ENCODE results near the gene SLC6A8. TPM values are rescaled to one million over a fixed set of nuclear protein-coding genes. Genes with fewer than 3 reads are reported as not detected.
"Not testable (repeated sequence)": the region's sequence is repeated elsewhere in the genome, so short reads cannot be mapped to it uniquely, and the experiment has no call there.

The SLC6A8 gene
- total RNA-seq, 1 donor from 2014 or later, result 23.2 TPM

- ATAC-seq, result no peak
- no peak for DNase-seq (ENCODE audit: low spot score)
Measured at GRCh38 chrX:153725039-153725831, 37.5 kb downstream of the SLC6A8 start.

DNA sequence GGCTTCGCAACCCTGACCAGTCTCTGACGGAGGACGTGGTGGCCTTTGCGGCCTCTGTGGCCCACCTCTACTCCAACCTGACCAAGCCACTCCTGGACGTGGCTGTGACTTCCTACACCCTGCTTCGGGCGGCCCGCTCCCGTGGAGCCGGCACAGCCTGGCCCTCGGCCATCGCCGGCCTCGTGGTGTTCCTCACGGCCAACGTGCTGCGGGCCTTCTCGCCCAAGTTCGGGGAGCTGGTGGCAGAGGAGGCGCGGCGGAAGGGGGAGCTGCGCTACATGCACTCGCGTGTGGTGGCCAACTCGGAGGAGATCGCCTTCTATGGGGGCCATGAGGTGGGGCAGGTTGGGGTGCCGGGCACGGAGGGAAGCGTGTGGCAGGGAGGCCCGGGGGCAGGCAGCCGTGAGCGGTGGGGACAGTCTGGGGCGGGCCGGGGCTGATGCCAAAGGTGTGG lies 38.1 kb downstream of the SLC6A8 start:
- DNase-seq (ENCODE audit: low spot score) (no peak), ATAC-seq (no peak)
- intact Hi-C loops (cut with DNase I), result no loop called here

More at GRCh38 chrX:153725039-153725831, 37.5 kb downstream of the SLC6A8 start:
- intact Hi-C loops (cut with DNase I), result no loop called here

DNA sequence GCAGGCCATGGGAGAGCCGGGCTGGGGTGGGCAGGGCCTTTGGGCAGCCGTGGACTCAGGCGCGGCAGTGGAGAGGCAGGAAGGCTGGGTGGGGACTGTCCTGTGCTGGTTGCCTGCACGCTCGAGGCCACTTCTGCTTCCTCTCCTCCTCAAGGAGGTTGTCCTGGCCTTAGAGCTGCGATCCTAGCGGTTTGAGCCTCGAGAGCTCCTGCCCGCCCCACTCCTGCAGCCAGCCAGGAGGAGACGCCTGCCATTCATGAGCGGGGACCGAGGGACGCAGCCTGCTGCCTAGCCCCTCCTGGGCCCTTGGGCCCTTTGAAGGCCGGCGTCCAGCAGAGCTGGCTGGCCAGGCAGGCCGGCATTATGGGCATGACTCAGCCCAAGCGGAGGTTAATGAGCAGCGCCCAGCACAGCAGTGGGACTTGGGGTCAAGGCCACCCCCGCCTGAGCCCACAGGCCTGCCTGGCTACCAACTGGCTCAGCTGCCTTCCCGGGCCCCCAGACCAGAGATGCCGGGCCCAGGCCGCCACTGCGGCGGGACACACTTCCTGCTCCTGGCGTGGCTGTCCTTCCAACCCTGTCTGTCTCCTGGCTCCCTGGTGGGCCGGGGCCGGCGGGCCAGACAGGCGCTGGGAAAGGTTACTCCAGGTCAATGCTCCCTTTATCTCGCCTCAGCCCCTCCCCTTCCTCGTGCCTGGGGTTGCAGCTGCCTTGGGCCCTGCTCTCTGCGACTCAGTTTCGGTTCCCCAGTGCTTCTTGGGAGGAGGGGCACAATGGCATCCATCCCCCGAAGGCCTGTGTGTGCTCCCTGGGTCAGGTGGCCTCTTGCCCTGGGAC lies 38.8 kb downstream of the SLC6A8 start:
- intact Hi-C loops (cut with DNase I), result no loop called here
- no peak for DNase-seq (ENCODE audit: low spot score)
- peak; percentile 63 for ATAC-seq

DNA sequence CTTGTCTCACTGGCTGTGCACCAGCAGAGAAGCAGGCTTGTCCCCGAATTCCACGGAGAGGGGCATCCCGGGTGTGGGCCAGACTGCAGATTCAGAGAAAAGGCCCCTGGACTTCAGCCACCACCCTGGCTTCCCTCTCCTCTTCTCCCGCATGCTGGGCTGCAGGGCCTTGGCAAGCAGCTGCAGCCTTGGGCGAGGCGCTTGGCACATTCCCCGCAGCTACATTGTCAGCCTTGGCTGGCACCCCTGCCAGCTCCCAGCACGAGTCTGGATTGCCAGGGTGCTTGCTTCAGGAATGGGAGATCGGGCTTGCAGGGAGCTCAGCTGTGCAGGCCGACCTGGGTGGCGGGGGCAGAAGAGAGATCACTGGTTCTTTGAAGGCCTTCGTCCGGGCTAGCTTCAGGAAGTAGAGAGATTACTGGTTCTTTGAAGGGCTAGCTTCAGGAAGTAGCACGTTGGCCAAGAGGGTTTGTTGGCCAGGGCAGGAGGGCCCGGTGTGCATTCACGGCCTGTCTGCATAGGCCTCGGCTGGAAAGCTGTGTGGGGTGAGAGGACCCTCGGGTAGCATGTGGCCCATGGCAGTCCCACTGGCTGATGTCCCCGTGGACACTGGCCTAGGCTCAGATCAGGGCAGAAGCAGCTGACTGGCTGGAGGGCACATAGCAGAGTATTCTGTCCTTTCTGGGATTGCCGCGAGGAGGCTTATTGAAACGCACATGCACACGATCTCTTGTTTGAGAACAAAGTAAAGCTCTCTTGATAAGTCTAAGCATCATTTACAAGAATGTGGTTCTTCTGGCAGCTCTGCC lies 39.6 kb downstream of the SLC6A8 start:
- intact Hi-C loops (cut with DNase I), result no loop called here
- no peak for DNase-seq (ENCODE audit: low spot score)
- ATAC-seq, result peak; percentile 2

GRCh38 chrX:153728095-153728494 lies 40.4 kb downstream of the SLC6A8 start:
- no peak for ATAC-seq
- intact Hi-C loops (cut with DNase I), result no loop called here

DNA sequence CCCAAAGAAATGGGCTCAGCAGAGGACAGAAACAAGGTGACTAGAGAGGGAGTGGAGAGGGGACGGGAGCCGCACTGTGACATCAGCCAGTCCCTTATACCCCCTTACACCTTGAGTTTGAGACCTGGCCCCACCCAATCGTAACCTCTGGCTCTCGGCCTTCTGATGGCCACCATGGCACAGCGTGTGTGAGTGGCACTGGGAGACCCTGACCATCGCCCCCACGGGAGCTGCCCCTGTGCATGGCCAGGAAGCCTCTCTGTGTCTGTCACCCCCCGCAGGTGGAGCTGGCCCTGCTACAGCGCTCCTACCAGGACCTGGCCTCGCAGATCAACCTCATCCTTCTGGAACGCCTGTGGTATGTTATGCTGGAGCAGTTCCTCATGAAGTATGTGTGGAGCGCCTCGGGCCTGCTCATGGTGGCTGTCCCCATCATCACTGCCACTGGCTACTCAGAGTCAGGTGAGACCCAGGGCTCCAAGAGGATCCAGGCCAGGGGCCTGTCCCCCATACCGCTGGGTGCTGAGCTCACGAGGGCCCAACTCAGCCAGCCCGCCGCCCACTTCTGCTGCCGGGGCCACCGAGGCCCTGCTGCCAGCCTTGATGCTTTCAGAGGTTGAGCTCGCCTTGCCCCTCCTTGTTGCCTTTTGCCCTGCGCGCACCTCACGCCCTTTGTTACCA lies 41.4 kb downstream of the SLC6A8 start:
- ATAC-seq (no peak), DNase-seq (ENCODE audit: low spot score) (no peak)
- intact Hi-C loops (cut with DNase I), result no loop called here

More at GRCh38 chrX:153728095-153728494, 40.4 kb downstream of the SLC6A8 start:
- no peak for DNase-seq (ENCODE audit: low spot score)

- intact Hi-C loops (cut with DNase I); ATAC-seq; DNase-seq (ENCODE audit: low spot score): not testable (repeated sequence)
Measured at GRCh38 chrX:153730115-153730514, 42.4 kb downstream of the SLC6A8 start.

DNA sequence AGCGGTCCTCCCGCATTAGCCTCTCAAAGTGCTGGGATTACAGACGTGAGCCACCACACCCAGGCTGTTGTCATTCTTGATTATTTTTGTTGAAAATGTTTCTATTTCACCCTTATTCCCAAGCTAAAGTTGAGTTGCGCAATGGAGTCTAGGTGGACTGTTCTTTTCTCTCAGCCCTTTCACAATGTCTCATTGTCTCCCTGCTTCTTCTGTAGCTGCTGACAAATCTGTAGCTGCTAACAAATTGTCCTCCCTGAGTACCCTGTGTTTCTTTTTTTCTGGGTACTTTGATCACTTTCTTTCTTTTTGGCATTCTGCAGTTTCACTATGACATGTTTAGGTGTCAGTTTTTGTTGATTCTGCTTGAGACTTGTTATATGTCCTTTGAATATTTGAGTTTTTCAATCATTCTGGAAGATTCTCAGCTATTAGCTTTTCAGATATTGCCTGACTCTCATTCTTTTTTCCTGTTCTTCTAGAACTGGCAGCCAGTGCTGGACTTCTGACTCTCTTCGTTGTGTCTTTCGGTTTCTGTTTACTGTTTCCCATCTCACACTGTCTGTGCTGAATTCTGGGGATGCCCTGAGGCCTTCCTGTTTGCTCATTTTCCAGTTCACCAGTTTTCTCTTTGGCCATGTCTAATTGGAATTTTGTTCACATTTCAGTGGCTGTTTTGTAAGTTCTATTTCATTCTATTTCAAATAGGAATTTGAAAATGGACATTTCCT lies 43.6 kb downstream of the SLC6A8 start:
- no peak for DNase-seq (ENCODE audit: low spot score)
- intact Hi-C loops (cut with DNase I), result no loop called here
- ATAC-seq, result no peak

GRCh38 chrX:153731845-153732215 lies 44.1 kb downstream of the SLC6A8 start:
- ATAC-seq (no peak), DNase-seq (ENCODE audit: low spot score) (no peak)
- intact Hi-C loops (cut with DNase I), result no loop called here

- intact Hi-C loops (cut with DNase I), result no loop called here
- no peak for ATAC-seq
- no peak for DNase-seq (ENCODE audit: low spot score)
Measured at GRCh38 chrX:153732401-153732800, 44.7 kb downstream of the SLC6A8 start.

DNA sequence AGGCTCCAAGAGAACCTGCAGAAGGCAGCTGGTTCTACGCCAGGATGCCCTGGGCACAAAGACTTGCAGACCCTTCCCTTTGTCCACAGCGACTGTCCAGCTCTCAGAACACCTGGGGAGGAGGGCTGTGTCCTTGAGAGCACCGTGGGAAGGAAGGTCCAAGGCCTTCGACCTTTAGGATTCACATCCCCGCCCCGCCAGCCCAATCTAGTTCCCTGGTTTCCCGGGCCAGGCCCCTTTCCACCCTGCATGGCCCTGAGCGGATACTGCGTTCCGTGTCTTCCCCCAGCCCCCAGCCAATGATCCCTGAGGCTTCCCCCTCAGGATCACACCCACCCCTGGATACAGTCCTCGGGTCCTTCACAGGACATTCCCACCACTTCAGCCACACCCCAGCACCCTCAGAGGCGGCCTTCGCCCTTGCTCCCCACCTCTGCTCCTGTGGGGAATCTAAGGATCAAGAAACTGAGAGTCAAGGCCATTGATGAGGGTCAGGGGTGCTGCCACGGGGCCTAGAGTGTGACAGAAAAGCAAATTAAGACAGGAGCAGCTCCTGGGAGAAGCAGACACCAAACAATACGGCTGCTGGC lies 46.0 kb downstream of the SLC6A8 start:
- intact Hi-C loops (cut with DNase I), result no loop called here
- DNase-seq (ENCODE audit: low spot score), result peak; percentile 50
- ATAC-seq, result no peak

GRCh38 chrX:153734871-153735270 lies 47.1 kb downstream of the SLC6A8 start:
- ATAC-seq, result no peak
- intact Hi-C loops (cut with DNase I), result no loop called here

DNA sequence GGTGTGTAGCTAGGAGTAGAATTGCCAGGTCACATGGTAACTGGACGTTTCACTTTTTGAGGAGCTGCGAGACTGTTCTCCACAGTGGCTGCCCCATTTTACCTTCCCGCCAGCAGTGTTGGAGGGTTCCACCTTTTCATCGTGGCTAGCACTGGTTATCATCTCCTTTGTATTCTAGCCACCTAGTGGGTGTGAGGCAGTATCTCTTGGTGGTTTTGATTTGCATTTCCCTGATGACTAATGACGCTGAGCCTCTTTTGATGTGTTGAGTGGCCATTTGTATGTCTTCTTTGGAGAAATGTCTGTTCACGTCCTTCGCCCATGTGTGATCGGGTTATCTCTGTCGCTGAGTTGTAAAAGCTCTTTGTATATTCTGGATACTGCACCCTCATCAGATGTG lies 47.5 kb downstream of the SLC6A8 start:
- DNase-seq (ENCODE audit: low spot score) (no peak), ATAC-seq (no peak)
- intact Hi-C loops (cut with DNase I), result no loop called here

More at GRCh38 chrX:153734871-153735270, 47.1 kb downstream of the SLC6A8 start:
- no peak for DNase-seq (ENCODE audit: low spot score)

DNA sequence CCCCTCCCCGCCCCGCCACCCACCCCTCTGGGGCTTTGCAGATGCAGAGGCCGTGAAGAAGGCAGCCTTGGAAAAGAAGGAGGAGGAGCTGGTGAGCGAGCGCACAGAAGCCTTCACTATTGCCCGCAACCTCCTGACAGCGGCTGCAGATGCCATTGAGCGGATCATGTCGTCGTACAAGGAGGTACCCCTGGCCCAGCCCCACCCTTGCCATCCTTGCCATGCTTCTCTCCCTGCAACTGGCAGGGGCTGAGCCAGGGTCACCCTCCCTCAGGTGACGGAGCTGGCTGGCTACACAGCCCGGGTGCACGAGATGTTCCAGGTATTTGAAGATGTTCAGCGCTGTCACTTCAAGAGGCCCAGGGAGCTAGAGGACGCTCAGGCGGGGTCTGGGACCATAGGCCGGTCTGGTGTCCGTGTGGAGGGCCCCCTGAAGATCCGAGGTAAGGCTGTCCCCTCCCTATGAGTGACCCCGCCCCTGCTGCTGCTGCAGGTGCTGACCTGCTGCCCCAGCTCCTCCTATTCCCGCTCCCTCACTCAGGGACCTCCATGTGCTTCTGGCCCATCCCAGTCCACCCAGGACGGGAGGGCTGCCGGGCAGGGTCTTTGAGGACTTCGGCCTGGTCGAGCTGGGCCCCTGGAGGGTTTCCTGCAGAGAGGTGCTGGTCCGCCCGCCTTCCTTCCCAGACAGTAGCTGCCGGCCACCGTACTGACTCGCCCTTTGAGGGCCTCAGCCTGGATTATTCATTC lies 48.5 kb downstream of the SLC6A8 start:
- intact Hi-C loops (cut with DNase I), result no loop called here
- DNase-seq (ENCODE audit: low spot score) (no peak), ATAC-seq (no peak)

DNA sequence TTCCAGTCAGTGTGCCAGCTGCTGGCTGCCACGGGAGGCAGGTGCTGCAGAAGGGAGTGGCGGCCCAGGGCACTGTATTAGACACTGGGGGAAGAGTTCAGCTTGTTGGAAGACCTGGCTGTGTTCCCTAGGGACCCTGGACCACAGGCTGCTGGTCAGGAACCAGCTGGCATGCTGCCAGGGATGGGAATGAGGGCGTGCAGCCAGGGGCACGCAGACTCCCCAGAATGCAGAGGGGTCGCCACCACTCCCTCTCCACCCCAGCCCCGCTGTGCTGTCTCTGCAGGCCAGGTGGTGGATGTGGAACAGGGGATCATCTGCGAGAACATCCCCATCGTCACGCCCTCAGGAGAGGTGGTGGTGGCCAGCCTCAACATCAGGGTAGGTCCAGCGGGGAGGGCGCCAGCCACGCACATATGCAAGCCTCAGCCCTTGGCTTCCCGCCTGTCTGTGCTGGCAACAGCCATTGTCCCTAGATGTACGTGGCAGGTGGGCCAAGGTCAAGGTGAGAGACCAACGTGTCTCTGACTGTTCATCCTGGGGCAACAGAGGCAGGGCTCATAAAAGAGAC lies 49.2 kb downstream of the SLC6A8 start:
- ATAC-seq (no peak), DNase-seq (ENCODE audit: low spot score) (no peak)
- intact Hi-C loops (cut with DNase I), result no loop called here

GRCh38 chrX:153738056-153738605 lies 50.4 kb downstream of the SLC6A8 start:
- ATAC-seq (no peak), DNase-seq (ENCODE audit: low spot score) (no peak)
- intact Hi-C loops (cut with DNase I), result no loop called here
